Endothelial cell of umbilical vein (primary cell): Measurements from ENCODE around the gene OST4. TPM values are rescaled to one million over a fixed set of nuclear protein-coding genes. Genes with fewer than 3 reads are reported as not detected.

ENCODE experiments used
- BruUV-seq: library from RNA; stranded (reverse); fragments of 400-500 nt; replicated peaks from 2 replicates; lab custom pipeline; 2021; lab: Mats Ljungman, UMichigan
- CTCF ChIA-PET: fragments of 300-600, 350-600 bp; sonication (Branson Sonifier 250); formaldehyde crosslinking; loops from one replicate; lab custom pipeline; 2021; ENCODE audit warnings: antibody characterized with exemption, inconsistent platforms; lab: Charles Lee
- POLR2A ChIA-PET: fragments of 300-600, 350-600 bp; sonication (Branson Sonifier 250); formaldehyde crosslinking; loops from one replicate; lab custom pipeline; 2021; ENCODE audit warnings: antibody characterized with exemption, inconsistent platforms; lab: Charles Lee
- DNase-seq: peaks from one replicate; pipeline ENCODE4 v3.0.0-alpha.2; 2011; ENCODE audit warnings: low read depth, low spot score
- FAIRE-seq: peaks from 2 replicates; lab custom pipeline; 2011; peaks lifted over from hg19 to GRCh38; lab: Jason Lieb, UNC
- H2AFZ ChIP-seq: 2 replicates; pipeline ENCODE4 v1.6.0; 2012; ENCODE audit warnings: low read depth, low read length, control low read depth, inconsistent platforms
- H3K27ac ChIP-seq: 2 replicates; pipeline ENCODE4 v1.5.1; 2011; ENCODE audit warnings: low read depth, mild to moderate bottlenecking, control low read depth, low read length, moderate library complexity; ENCODE audit not compliant: insufficient read depth
- H3K27me3 ChIP-seq, 2 experiments: 2 replicates each; pipeline versions ENCODE4 v1.6.0 to v1.6.1; 2011; ENCODE audit warnings: low read length in 2 of 2, mixed read lengths in 1 of 2; ENCODE audit not compliant: control insufficient read depth in 2 of 2, insufficient read depth in 2 of 2
- H3K36me3 ChIP-seq, 2 experiments: 2 replicates in 1 of 2; 3 replicates in 1 of 2; pipeline ENCODE4 v1.5.1; 2011; ENCODE audit warnings: low read length in 2 of 2, mild to moderate bottlenecking in 1 of 2, moderate library complexity in 1 of 2; ENCODE audit not compliant: control insufficient read depth in 2 of 2, insufficient read depth in 2 of 2; ENCODE audit errors: extremely low read depth in 1 of 2
- H3K4me1 ChIP-seq: 3 replicates; pipeline ENCODE4 v1.5.1; 2011; ENCODE audit warnings: mild to moderate bottlenecking, low read length; ENCODE audit not compliant: control insufficient read depth, insufficient read depth; ENCODE audit errors: extremely low read depth
- H3K4me2 ChIP-seq: 2 replicates; pipeline ENCODE4 v1.6.1; 2011; ENCODE audit warnings: low read length, control low read depth, mixed read lengths; ENCODE audit not compliant: insufficient read depth
- H3K4me3 ChIP-seq, 3 experiments: fragments of 200-600 bp in 1 of 3; sonication (generic), shearing (Covaris generic) in 1 of 3; replicated peaks in 1 of 3; 2 replicates each; pipeline ENCODE4 v1.5.1; 2011 to 2016; ENCODE audit warnings: control low read depth in 3 of 3, low read length in 3 of 3, mild to moderate bottlenecking in 2 of 3, inconsistent platforms in 1 of 3, low read depth in 1 of 3, moderate library complexity in 1 of 3; ENCODE audit not compliant: insufficient read depth in 1 of 3
- H3K79me2 ChIP-seq: 2 replicates; pipeline ENCODE4 v1.6.0; 2012; ENCODE audit warnings: low read length, inconsistent platforms; ENCODE audit not compliant: control insufficient read depth, insufficient read depth
- H3K9ac ChIP-seq: replicated peaks from 2 replicates; pipeline ENCODE3; 2011; ENCODE audit warnings: low read length, control low read depth; ENCODE audit not compliant: insufficient read depth; ENCODE audit errors: extremely low read depth
- H3K9me1 ChIP-seq: replicated peaks from 3 replicates; pipeline ENCODE4 v1.6.0; 2011; ENCODE audit warnings: mild to moderate bottlenecking, low read length; ENCODE audit not compliant: control insufficient read depth, insufficient read depth; ENCODE audit errors: extremely low read depth
- H3K9me3 ChIP-seq: replicated peaks from 2 replicates; pipeline ENCODE4 v1.5.1; 2012; ENCODE audit warnings: low read length, inconsistent platforms; ENCODE audit not compliant: control insufficient read depth, insufficient read depth
- H4K20me1 ChIP-seq: replicated peaks from 2 replicates; pipeline ENCODE3; 2011; ENCODE audit warnings: mild to moderate bottlenecking, low read length; ENCODE audit not compliant: control insufficient read depth, insufficient read depth; ENCODE audit errors: extremely low read depth
- EZH2 ChIP-seq: IDR thresholded peaks from 2 replicates; pipeline ENCODE4 v1.6.1; 2012; ENCODE audit warnings: borderline replicate concordance, low read depth, mild to moderate bottlenecking, moderate library complexity, low read length, inconsistent platforms; ENCODE audit not compliant: severe bottlenecking
- FOS ChIP-seq: IDR thresholded peaks from 2 replicates; pipeline ENCODE4 v1.6.1; 2011; ENCODE audit warnings: mild to moderate bottlenecking, low read length, moderate library complexity, borderline replicate concordance; ENCODE audit not compliant: insufficient read depth
- GATA2 ChIP-seq: IDR thresholded peaks from 2 replicates; pipeline ENCODE4 v1.7.0; 2011; ENCODE audit warnings: low read depth, mild to moderate bottlenecking, moderate library complexity, mixed read lengths, low read length; ENCODE audit not compliant: insufficient read length, insufficient read depth
- JUN ChIP-seq: IDR thresholded peaks from 2 replicates; pipeline ENCODE4 v1.6.1; 2011; ENCODE audit warnings: borderline replicate concordance, low read depth; ENCODE audit not compliant: insufficient read length, insufficient read depth
- MYC ChIP-seq: IDR thresholded peaks from one replicate; pipeline ENCODE4 v1.6.1; 2011; ENCODE audit warnings: mild to moderate bottlenecking, low read depth, low read length
- POLR2A ChIP-seq: IDR thresholded peaks from 2 replicates; pipeline ENCODE4 v1.6.1; 2012; ENCODE audit warnings: low read depth, mild to moderate bottlenecking, control low read depth, low read length
- POLR2AphosphoS5 ChIP-seq: IDR thresholded peaks from 2 replicates; pipeline ENCODE4 v1.6.1; 2012; ENCODE audit warnings: low read depth, mild to moderate bottlenecking, control low read depth, low read length, moderate library complexity; ENCODE audit not compliant: insufficient read depth
- dilution Hi-C: fragments of 300-500 bp; cut with MboI; formaldehyde crosslinking; loops from one replicate; pipeline ENCODE4 v1.15.0; 2019; ENCODE audit warnings: low sequenced_read_pairs; ENCODE audit not compliant: extremely low pct_ligation_motif_present
- intact Hi-C: fragments of 100-400 bp; cut with micrococcal nuclease; formaldehyde crosslinking; loops from one replicate; pipeline ENCODE4 v1.10.0; 2022
- polyA plus RNA-seq, 4 experiments: library from polyadenylated mRNA; depleted of rRNA in 3 of 4; stranded (reverse) in 3 of 4; unstranded in 1 of 4; fragments of >200 nt; gene quantifications; 2 replicates each; pipeline versions ENCODE4 v1.2.1 to v1.2.3, GENCODE V29; 2011 to 2012; ENCODE audit warnings: missing spikeins in 1 of 4
- total RNA-seq: library from RNA; stranded (reverse); gene quantifications from 2 replicates; pipeline ENCODE4 v1.2.3, GENCODE V29; 2021
- TF ChIP-seq, protein P1 (sequence below), 2 donors: IDR thresholded peaks; 1 replicate in 1 of 2; 2 replicates in 1 of 2; pipeline ENCODE4 v1.5.1; 2011; ENCODE audit warnings: low read length in 2 of 2, mild to moderate bottlenecking in 2 of 2, moderate library complexity in 2 of 2, control low read depth in 1 of 2, inconsistent platforms in 1 of 2, low read depth in 1 of 2; ENCODE audit not compliant: insufficient read depth in 1 of 2; ENCODE audit errors: extremely low read depth in 1 of 2
- TF ChIP-seq, protein P2 (sequence below): IDR thresholded peaks from 2 replicates; pipeline ENCODE4 v1.6.1; 2011; ENCODE audit not compliant: insufficient read depth, insufficient read length

The OST4 gene
- total and polyA plus RNA-seq, 2 donors (not counting 3 experiments of a cell fraction or from before 2014, with no cell fraction given), result 415 to 1,189 TPM

DNA sequence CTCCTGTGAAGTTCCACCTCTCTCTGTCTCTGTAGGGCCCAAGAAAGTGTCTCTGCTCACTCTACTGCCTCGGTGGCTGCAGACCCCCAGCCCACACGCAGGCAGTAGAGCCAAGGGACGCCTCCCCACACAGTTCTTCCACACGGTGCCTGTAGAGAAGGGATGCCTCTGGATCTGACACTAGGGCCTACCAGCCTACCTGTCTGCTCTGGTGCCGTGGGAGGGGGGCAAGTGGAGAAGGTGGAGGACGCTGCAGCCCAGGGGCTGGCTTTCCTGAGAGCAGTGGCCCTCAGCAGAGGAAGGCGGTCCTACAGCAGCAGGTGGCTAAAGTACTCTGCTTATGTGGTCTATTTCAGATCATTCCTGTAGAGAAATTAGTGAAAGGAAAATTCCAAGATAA is 47.7 kb downstream of the OST4 start:
- CTCF ChIA-PET, result interaction anchor here (1.1 to 2.7 kb wide), 5 partner anchors 28 to 177 kb away, joined by 3 to 19 read pairs (median 5); partner anchors contain the start of gene AGBL5
- no peak overlapping the region for H3K27ac ChIP-seq
- no peak for DNase-seq
- no peak overlapping the region for H3K4me2 ChIP-seq
- no peak for FAIRE-seq
- H3K9ac ChIP-seq, result no peak overlapping the region
- no peaks in the 10 kb centered on the region for H3K9me1 ChIP-seq
- no peaks in the 10 kb centered on the region for H3K79me2 ChIP-seq
- H3K4me1 ChIP-seq, result peaks cover 3% of the 10 kb centered on the region
- H3K27me3 ChIP-seq, result no peaks in the 10 kb centered on the region
- dilution Hi-C loops (no loop called here), intact Hi-C loops (no loop called here)
- TF ChIP-seq GATA2 (no peak), POLR2AphosphoS5 (no peak), JUN (no peak), POLR2A (no peak), MYC (no peak), EZH2 (no peak), FOS (no peak)
- TF ChIP-seq, protein P1, sequence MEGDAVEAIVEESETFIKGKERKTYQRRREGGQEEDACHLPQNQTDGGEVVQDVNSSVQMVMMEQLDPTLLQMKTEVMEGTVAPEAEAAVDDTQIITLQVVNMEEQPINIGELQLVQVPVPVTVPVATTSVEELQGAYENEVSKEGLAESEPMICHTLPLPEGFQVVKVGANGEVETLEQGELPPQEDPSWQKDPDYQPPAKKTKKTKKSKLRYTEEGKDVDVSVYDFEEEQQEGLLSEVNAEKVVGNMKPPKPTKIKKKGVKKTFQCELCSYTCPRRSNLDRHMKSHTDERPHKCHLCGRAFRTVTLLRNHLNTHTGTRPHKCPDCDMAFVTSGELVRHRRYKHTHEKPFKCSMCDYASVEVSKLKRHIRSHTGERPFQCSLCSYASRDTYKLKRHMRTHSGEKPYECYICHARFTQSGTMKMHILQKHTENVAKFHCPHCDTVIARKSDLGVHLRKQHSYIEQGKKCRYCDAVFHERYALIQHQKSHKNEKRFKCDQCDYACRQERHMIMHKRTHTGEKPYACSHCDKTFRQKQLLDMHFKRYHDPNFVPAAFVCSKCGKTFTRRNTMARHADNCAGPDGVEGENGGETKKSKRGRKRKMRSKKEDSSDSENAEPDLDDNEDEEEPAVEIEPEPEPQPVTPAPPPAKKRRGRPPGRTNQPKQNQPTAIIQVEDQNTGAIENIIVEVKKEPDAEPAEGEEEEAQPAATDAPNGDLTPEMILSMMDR (IDR thresholded peaks at IDR 0.05; ENCODE audit: extremely low read depth in 1 of 2, insufficient read depth in 1 of 2, low read depth in 1 of 2, low read length in 2 of 2), result no peak
- TF ChIP-seq, protein P2, sequence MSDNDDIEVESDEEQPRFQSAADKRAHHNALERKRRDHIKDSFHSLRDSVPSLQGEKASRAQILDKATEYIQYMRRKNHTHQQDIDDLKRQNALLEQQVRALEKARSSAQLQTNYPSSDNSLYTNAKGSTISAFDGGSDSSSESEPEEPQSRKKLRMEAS, result no peak
- POLR2A ChIA-PET, result no interaction called here
- no TSS peak for BruUV-seq
- H3K9me3 ChIP-seq, result no peaks in the 10 kb centered on the region
- H2AFZ ChIP-seq, result no peak overlapping the region
- H4K20me1 ChIP-seq, result no peaks in the 10 kb centered on the region
- H3K36me3 ChIP-seq, result peaks cover 0 to 10% of the 10 kb centered on the region in 2 experiments
- no peak overlapping the region for H3K4me3 ChIP-seq
